OCI-LY7 (cell line): ENCODE results near the gene LPP. TPM values are rescaled to one million over a fixed set of nuclear protein-coding genes. Genes with fewer than 3 reads are reported as not detected.

ENCODE experiments used
- BruUV-seq: library from RNA; stranded (reverse); fragments of 400-500 nt; replicated peaks from 2 replicates; lab custom pipeline; 2021; lab: Mats Ljungman, UMichigan
- CTCF ChIA-PET: fragments of 300-600 bp; sonication (Branson Sonifier 250); formaldehyde crosslinking; loops from one replicate; lab custom pipeline; 2022; ENCODE audit warnings: antibody characterized with exemption; ENCODE audit not compliant: unreplicated experiment; lab: Charles Lee
- POLR2A ChIA-PET: fragments of 300-600 bp; sonication (Branson Sonifier 250); formaldehyde crosslinking; loops from one replicate; lab custom pipeline; 2022; ENCODE audit warnings: antibody characterized with exemption; lab: Charles Lee
- DNase-seq: peaks from one replicate; pipeline ENCODE4 v3.0.0-alpha.2; 2015; ENCODE audit warnings: low spot score
- H2AFZ ChIP-seq: fragments of 200-600 bp; sonication (generic), shearing (Covaris generic); 2 replicates; pipeline ENCODE4 v1.6.1; 2014; ENCODE audit warnings: mild to moderate bottlenecking, antibody characterized with exemption, low read length, moderate library complexity
- H3K27ac ChIP-seq: fragments of 200-600 bp; sonication (generic); 2 replicates; pipeline ENCODE4 v1.5.1; 2014; ENCODE audit warnings: mixed run types, low read depth, mild to moderate bottlenecking, moderate library complexity, low read length, inconsistent platforms; ENCODE audit not compliant: poor library complexity, severe bottlenecking
- H3K36me3 ChIP-seq: fragments of 200-600 bp; sonication (generic); 2 replicates; pipeline ENCODE4 v1.6.1; 2014; ENCODE audit warnings: mild to moderate bottlenecking, antibody characterized with exemption, low read length, moderate library complexity, mixed read lengths; ENCODE audit not compliant: insufficient read depth
- H3K4me1 ChIP-seq: fragments of 200-600 bp; sonication (generic); 2 replicates; pipeline ENCODE4 v1.5.1; 2014; ENCODE audit warnings: mild to moderate bottlenecking, low read length; ENCODE audit not compliant: insufficient read depth, poor library complexity, severe bottlenecking
- H3K4me2 ChIP-seq: fragments of 200-600 bp; sonication (generic); 2 replicates; pipeline ENCODE4 v1.6.1; 2014; ENCODE audit warnings: mild to moderate bottlenecking, low read length
- H3K4me3 ChIP-seq: fragments of 200-600 bp; sonication (generic); 2 replicates; pipeline ENCODE4 v1.5.1; 2014; ENCODE audit warnings: mild to moderate bottlenecking, low read depth, low read length; ENCODE audit not compliant: poor library complexity, severe bottlenecking
- H3K79me2 ChIP-seq: fragments of 200-600 bp; sonication (generic); 2 replicates; pipeline ENCODE4 v1.6.1; 2016; ENCODE audit warnings: low read depth, mild to moderate bottlenecking, low read length, moderate library complexity, mixed read lengths; ENCODE audit not compliant: insufficient read depth
- H3K9me2 ChIP-seq: fragments of 200-600 bp; sonication (generic); 2 replicates; pipeline ENCODE4 v1.6.1; 2016; ENCODE audit warnings: mild to moderate bottlenecking, low read length, mixed read lengths; ENCODE audit not compliant: insufficient read depth
- H3K9me3 ChIP-seq: fragments of 200-600 bp; sonication (generic); 2 replicates; pipeline ENCODE4 v1.6.1; 2014; ENCODE audit warnings: mild to moderate bottlenecking, mixed run types, low read length, mixed read lengths
- H4K20me1 ChIP-seq: fragments of 200-600 bp; sonication (generic); 2 replicates; pipeline ENCODE4 v1.6.1; 2014; ENCODE audit warnings: mild to moderate bottlenecking, antibody characterized with exemption, low read length, moderate library complexity, mixed read lengths; ENCODE audit not compliant: insufficient read depth
- CTCF ChIP-seq: fragments of 200-600 bp; sonication (generic); conservative IDR thresholded peaks from 2 replicates; pipeline ENCODE4 v1.5.1; 2014; ENCODE audit warnings: mild to moderate bottlenecking, antibody characterized with exemption, low read length, moderate library complexity, mixed read lengths
- EZH2phosphoT487 ChIP-seq: fragments of 200-600 bp; sonication (generic); IDR thresholded peaks from 2 replicates; pipeline ENCODE4 v1.6.1; 2018; ENCODE audit warnings: low read depth, borderline replicate concordance, mild to moderate bottlenecking, mixed run types, antibody characterized with exemption, low read length, moderate library complexity, mixed read lengths
- intact Hi-C: fragments of 100-400 bp; cut with micrococcal nuclease; formaldehyde crosslinking; loops from one replicate; pipeline ENCODE4 v1.10.0; 2022; ENCODE audit not compliant: unreplicated experiment
- total RNA-seq, 2 experiments: library from RNA; depleted of rRNA in 1 of 2; stranded (reverse); fragments of >200 nt in 1 of 2; shearing (Covaris generic) in 1 of 2; gene quantifications; 2 replicates each; pipeline ENCODE4 v1.2.3, GENCODE V29; 2014 to 2022

LPP gene
- total RNA-seq, 2 experiments from 2014 or later, result 10.9 to 119 TPM

GRCh38 chr3:188568736-188569135 is 414.8 kb downstream of the LPP start:
- CTCF ChIA-PET, result no interaction called here
- intact Hi-C loops, result no loop called here

DNA sequence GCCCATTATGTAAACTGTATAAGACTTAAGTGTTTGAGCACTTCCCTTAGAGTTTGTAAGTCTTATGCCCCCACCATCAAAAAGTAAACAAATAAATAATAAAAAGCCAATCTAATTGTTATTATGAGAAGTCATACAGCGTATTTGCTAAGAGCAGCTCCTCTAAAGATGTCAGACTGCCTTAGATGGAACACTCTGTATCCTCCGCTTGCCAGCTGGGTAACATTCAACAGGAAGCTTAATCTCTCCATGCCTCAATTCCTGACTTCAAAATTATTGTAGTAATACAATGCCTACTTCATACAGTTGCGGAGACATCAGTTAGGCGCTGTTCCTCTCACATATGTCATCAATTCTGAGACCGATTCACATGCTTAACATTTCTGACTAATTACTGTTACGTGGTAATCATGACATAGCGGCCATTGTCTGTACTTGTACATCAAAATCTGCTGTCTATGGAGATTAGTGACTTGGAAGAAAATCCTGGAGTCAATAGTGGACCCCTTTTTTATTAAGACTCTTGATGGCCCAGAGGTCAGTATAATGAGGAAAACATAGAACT is 417.7 kb downstream of the LPP start:
- Histone ChIP-seq H3K79me2 (no peaks in the 10 kb centered on the region), H4K20me1 (no peaks in the 10 kb centered on the region), H3K4me1 (peaks cover 20% of the 10 kb centered on the region), H2AFZ (no peak overlapping the region), H3K9me2 (no peaks in the 10 kb centered on the region; the same call in 1 of the 2 replicates), H3K4me3 (no peak overlapping the region), H3K27ac (no peak overlapping the region), H3K36me3 (no peaks in the 10 kb centered on the region), H3K9me3 (0 out of 2 replicates have a peak, but pooled peaks cover 6% of the 10 kb centered on the region), H3K4me2 (no peak overlapping the region)
- no peak for TF ChIP-seq EZH2phosphoT487
- TF ChIP-seq CTCF, result no peak
- no peak for DNase-seq
- no TSS peak for BruUV-seq
- POLR2A ChIA-PET, result interaction anchor here (0.6 to 1.3 kb wide), 3 partner anchors 8 to 633 kb away, joined by 4 to 6 read pairs (median 5); no protein-coding TSS in a partner anchor
- CTCF ChIA-PET, result no interaction called here
- intact Hi-C loops, result loop anchor here (5.0 kb wide), 1 partner anchor 484 kb away; no protein-coding TSS in a partner anchor

More at GRCh38 chr3:188568736-188569135, 414.8 kb downstream of the LPP start:
- no peaks in the 10 kb centered on the region for H3K79me2 ChIP-seq
- DNase-seq, result no peak
- H3K4me2 ChIP-seq, result no peak overlapping the region
- no peak overlapping the region for H2AFZ ChIP-seq
- H3K9me2 ChIP-seq, result no peaks in the 10 kb centered on the region; the same call in 1 of the 2 replicates
- no peaks in the 10 kb centered on the region for H3K36me3 ChIP-seq
- POLR2A ChIA-PET, result interaction anchor here (0.5 kb wide), 1 partner anchor 238 kb away, joined by 3 read pairs; no protein-coding TSS in a partner anchor
- H3K4me3 ChIP-seq, result no peak overlapping the region
- H3K9me3 ChIP-seq, result 0 out of 2 replicates have a peak, but pooled peaks cover 6% of the 10 kb centered on the region
- TF ChIP-seq CTCF, result no peak
- no peak for TF ChIP-seq EZH2phosphoT487
- H4K20me1 ChIP-seq, result no peaks in the 10 kb centered on the region
- no peak overlapping the region for H3K27ac ChIP-seq
- no TSS peak for BruUV-seq
- H3K4me1 ChIP-seq, result peaks cover 11% of the 10 kb centered on the region
